Measurements from ENCODE around the gene COLGALT1.
A peak's percentile ranks its signal among the peaks of the same experiment; 100 is the strongest.

The COLGALT1 gene

GRCh38 chr19:17554968-17555479, 425 bp upstream of the COLGALT1 start:
- Histone ChIP-seq H3K4me3 (replicated peaks; ENCODE audit: insufficient read depth, low read length) (peak overlapping the region; percentile 89), H3K27ac (replicated peaks) (peak overlapping the region; percentile 55), H3K27me3 (ENCODE audit: insufficient read depth, poor library complexity, severe bottlenecking) (no peaks in the 10 kb centered on the region)
- DNase-seq (ENCODE audit: low read depth in 1 of 2, low spot score in 1 of 2): no peak
- TF ChIP-seq SPI1 (IDR thresholded peaks at IDR 0.05; ENCODE audit: borderline replicate concordance, low read depth) (no peak), REST (IDR thresholded peaks at IDR 0.05; ENCODE audit: insufficient replicate concordance, low read depth) (no peak), POLR2AphosphoS5 (IDR thresholded peaks at IDR 0.05; ENCODE audit: low read depth) (no peak), GABPA (IDR thresholded peaks at IDR 0.05; ENCODE audit: low read depth) (no peak)
- TF ChIP-seq, protein P1, sequence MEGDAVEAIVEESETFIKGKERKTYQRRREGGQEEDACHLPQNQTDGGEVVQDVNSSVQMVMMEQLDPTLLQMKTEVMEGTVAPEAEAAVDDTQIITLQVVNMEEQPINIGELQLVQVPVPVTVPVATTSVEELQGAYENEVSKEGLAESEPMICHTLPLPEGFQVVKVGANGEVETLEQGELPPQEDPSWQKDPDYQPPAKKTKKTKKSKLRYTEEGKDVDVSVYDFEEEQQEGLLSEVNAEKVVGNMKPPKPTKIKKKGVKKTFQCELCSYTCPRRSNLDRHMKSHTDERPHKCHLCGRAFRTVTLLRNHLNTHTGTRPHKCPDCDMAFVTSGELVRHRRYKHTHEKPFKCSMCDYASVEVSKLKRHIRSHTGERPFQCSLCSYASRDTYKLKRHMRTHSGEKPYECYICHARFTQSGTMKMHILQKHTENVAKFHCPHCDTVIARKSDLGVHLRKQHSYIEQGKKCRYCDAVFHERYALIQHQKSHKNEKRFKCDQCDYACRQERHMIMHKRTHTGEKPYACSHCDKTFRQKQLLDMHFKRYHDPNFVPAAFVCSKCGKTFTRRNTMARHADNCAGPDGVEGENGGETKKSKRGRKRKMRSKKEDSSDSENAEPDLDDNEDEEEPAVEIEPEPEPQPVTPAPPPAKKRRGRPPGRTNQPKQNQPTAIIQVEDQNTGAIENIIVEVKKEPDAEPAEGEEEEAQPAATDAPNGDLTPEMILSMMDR (IDR thresholded peaks at IDR 0.05; ENCODE audit: insufficient read depth, low read length): no peak

GRCh38 chr19:17555929-17556813, 722 bp downstream of the COLGALT1 start:
- Histone ChIP-seq H3K27ac (replicated peaks) (peak overlapping the region; percentile 92), H3K27me3 (ENCODE audit: insufficient read depth, poor library complexity, severe bottlenecking) (no peaks in the 10 kb centered on the region), H3K4me3 (replicated peaks; ENCODE audit: insufficient read depth, low read length) (peak overlapping the region; percentile 89)
- no peak for TF ChIP-seq GABPA (IDR thresholded peaks at IDR 0.05; ENCODE audit: low read depth)
- TF ChIP-seq, protein P1 (IDR thresholded peaks at IDR 0.05; ENCODE audit: insufficient read depth, low read length): no peak
- peak; percentile 93 for TF ChIP-seq SPI1 (IDR thresholded peaks at IDR 0.05; ENCODE audit: borderline replicate concordance, low read depth)
- no peak for TF ChIP-seq POLR2AphosphoS5 (IDR thresholded peaks at IDR 0.05; ENCODE audit: low read depth)
- DNase-seq (ENCODE audit: low read depth in 1 of 2, low spot score in 1 of 2): peak in 1 of 2 experiments; percentile 91

GRCh38 chr19:17556995-17557394, 1.5 kb downstream of the COLGALT1 start:
- no peaks in the 10 kb centered on the region for H3K27me3 ChIP-seq (ENCODE audit: insufficient read depth, poor library complexity, severe bottlenecking)
- H3K27ac ChIP-seq (replicated peaks): peak overlapping the region; percentile 92
- TF ChIP-seq SPI1 (IDR thresholded peaks at IDR 0.05; ENCODE audit: borderline replicate concordance, low read depth) (no peak), POLR2AphosphoS5 (IDR thresholded peaks at IDR 0.05; ENCODE audit: low read depth) (no peak), GABPA (IDR thresholded peaks at IDR 0.05; ENCODE audit: low read depth) (no peak), REST (IDR thresholded peaks at IDR 0.05; ENCODE audit: insufficient replicate concordance, low read depth) (no peak)
- TF ChIP-seq, protein P1 (IDR thresholded peaks at IDR 0.05; ENCODE audit: insufficient read depth, low read length): no peak
- peak overlapping the region; percentile 89 for H3K4me3 ChIP-seq (replicated peaks; ENCODE audit: insufficient read depth, low read length)
- DNase-seq (ENCODE audit: low read depth in 1 of 2, low spot score in 1 of 2): no peak

All from HL-60 (cell line).